DMS153 (cell line): Measurements from ENCODE around the gene RBSN.
A peak's percentile ranks its signal among the peaks of the same experiment; 100 is the strongest.
"Not testable (repeated sequence)": the region's sequence is repeated elsewhere in the genome, so short reads cannot be mapped to it uniquely, and the experiment has no call there.

Experiments
- DNase-seq: peaks from one replicate; lab custom pipeline; 2025; lab: John Stamatoyannopoulos, UW

The RBSN gene

DNA sequence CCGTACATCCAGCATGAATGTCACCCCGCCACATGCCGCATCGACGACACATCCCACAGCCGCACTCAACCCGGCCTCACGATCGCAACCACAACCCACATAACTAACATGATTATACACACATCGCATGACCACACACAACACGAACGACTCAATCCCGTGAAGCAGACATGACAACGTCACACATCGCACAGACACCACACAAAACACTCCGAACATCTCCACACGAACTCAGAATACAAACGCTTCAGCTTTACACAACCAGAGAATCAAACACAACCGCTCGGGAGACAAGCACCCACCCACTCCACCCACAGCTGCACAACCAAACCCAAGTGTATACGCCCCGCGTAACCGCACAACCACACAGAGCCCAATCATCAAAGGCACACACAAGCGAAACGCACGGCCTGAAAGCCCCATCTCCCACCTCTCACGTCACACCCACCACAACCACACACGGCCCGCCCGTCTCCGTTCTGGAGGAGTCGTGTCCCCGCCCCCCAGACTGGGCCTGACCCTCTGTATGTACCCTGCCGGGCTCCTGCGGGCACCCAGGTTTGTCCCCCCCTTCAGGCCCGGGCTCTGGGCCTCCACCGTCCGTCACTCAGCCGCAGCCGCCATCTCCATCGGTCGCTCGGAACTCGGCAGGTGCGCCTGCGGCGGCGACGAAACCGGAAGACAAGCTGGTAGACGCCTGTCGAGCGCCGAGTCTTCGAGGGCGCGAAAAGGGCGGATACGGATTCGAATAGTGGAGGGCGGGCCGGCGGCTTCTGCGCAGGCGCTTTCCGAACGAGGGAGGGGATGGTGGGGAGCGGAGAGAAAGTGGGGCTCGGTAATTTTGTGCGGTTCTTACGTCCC, at the start of gene RBSN:
Gene RBSN, minus strand, starts transcription at position 646 of the 861 bp plus-strand sequence. CDS start 3,028 bp downstream, outside the sequence.
- DNase-seq = peak; percentile 67

GRCh38 chr3:15148614-15149013, 49.7 kb upstream of the RBSN start:
- no peak for DNase-seq

- DNase-seq = not testable (repeated sequence)
Measured at GRCh38 chr3:15136885-15137284, 37.9 kb upstream of the RBSN start.

GRCh38 chr3:15134968-15135367, 36.0 kb upstream of the RBSN start:
- not testable (repeated sequence) for DNase-seq

DNA sequence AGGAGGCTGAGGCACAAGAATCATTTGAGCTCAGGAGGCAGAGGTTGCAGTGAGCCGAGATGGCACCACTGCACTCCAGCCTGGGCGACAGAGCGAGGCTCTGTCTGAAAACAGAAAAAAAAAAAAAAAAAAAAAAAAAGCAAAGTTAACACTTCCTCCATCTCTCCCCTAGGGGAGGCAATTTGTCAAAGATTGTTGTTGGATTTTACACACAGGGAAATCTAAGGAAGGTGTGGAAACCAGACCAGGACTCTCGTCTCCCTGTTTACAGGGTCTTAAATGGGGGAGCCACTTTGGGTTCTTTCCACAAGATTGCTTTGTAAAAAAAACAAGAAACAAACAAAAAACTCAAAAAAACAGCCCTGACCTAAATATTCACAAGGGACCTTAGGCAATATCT, 29.5 kb upstream of the RBSN start:
- not testable (repeated sequence) for DNase-seq

- not testable (repeated sequence) for DNase-seq
Measured at GRCh38 chr3:15126975-15127374, 28.0 kb upstream of the RBSN start.

DNA sequence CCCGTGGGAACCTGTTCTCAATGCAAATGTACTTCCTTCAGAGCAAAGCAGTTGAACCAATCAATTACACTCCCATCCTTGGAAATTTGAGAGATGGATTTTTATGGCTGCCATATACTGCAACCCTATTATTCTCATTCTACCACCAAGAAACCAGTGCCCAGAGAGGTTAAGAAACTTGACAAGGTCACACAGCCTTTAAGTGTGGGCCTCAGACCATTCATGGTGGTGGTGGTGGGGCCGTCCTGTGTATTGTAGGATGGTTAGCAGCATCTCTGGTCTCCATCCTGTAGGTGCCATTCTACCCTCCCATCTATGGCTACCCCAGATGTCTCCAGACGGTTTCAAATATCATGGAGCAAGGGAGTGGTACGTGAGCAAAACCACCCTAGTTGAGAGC, 23.4 kb upstream of the RBSN start:
- DNase-seq = no peak

- DNase-seq = no peak
Measured at GRCh38 chr3:15121936-15122335, 23.0 kb upstream of the RBSN start.

- DNase-seq = peak; percentile 1
Measured at GRCh38 chr3:15120986-15121385, 22.0 kb upstream of the RBSN start.

DNA sequence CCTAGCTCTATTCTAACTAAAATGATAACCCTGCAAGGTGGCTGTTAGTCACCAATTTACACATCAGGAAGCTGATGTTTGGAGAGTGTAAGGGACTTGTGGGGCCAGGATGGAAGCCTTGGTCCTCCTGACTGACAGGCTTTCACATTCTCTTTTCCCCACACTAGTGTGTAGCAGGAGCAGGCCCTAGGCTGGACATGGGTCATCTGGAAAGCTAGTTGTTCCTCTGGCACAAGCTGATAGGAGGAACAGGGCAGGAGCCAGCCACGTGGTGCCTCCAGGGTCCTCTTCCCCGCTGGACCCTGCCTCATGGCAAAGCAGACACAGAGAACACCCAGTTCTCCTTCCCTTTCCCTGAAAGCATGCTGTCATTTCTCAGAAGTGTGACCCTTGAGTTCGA, 18.1 kb upstream of the RBSN start:
- DNase-seq = no peak

GRCh38 chr3:15116032-15116669, 17.2 kb upstream of the RBSN start:
- DNase-seq = no peak

- no peak for DNase-seq
Measured at GRCh38 chr3:15114466-15115358, 15.8 kb upstream of the RBSN start.

GRCh38 chr3:15113884-15114283, 14.9 kb upstream of the RBSN start:
- no peak for DNase-seq

DNA sequence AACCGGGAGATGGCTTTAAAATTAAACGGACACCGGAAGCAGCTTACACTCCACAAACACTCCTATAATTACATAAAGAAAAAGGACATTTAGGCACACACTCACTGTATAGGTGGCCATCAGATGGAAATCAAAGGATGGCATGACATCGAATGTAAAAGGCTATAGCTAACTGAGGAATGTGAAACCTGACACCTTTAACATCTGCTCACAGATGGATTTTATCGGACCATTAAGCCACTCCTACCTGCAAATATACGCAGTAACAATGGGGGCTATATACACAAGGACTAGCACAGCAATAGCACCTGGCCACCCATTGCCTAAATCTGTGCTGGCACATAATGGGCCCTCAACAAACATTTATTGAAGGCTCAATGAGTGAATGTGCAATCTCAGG, 14.5 kb upstream of the RBSN start:
- DNase-seq = peak; percentile 33

GRCh38 chr3:15112011-15112410, 13.1 kb upstream of the RBSN start:
- no peak for DNase-seq

DNA sequence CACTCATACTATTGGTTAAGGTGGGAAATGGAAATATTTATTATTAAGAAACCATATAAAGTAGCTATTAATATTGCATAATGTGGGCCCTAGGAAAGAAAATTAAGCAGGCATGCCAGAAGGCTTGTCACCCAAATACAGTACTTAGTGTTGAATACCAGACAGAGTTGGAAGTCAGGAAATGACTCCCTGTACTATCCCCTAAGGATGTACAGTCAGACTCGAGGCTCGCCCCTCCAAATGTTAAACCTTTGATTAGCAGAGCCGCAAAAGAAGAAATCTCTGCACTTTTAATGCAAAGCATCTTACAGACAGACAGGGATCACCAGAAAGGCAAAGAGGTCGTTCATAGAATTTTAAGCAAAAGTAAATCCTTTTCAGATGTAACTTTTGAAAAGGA, 11.3 kb upstream of the RBSN start:
- DNase-seq = no peak

DNA sequence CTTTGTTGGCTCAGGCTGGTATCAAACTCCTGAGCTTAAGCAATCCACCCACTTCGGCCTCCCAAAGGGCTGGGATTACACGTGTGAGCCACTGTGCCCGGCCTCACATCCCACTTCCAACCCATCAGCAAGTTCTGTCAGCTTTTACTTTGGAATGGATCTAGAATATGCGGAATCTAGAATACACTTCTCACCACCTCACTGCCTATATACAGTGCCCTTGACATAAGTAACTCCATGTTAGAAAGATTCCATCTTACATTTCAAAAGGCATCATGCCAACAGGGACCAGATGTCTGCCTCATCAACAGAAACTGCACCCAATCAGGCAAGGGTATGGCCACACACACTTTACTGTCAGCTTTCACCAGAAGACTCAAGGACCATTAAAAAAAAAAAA, 9.9 kb upstream of the RBSN start:
- DNase-seq = no peak

DNA sequence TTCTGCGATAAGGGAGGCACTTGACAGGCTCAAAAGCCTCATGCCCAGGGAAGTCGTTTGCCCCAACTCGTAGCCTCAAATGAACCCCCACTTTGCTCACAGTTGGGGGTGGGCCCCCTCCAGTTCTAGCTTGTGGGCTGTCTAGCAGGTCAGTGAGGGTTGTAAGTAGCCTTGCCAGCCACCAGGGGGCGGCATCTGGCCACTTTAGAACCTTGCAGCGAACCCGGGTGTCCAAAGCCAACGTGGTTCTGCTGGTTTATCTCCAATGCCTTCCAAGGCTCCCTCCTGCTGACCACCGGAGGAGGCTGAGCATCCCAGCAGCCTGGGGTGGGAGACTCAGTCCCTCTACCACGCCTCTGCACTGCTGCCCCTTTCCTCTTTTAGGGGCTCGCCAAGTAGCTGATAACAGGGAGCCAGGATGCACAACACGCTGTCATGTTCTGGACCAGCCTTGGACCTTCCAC, 9.2 kb upstream of the RBSN start:
- peak; percentile 0 for DNase-seq

DNA sequence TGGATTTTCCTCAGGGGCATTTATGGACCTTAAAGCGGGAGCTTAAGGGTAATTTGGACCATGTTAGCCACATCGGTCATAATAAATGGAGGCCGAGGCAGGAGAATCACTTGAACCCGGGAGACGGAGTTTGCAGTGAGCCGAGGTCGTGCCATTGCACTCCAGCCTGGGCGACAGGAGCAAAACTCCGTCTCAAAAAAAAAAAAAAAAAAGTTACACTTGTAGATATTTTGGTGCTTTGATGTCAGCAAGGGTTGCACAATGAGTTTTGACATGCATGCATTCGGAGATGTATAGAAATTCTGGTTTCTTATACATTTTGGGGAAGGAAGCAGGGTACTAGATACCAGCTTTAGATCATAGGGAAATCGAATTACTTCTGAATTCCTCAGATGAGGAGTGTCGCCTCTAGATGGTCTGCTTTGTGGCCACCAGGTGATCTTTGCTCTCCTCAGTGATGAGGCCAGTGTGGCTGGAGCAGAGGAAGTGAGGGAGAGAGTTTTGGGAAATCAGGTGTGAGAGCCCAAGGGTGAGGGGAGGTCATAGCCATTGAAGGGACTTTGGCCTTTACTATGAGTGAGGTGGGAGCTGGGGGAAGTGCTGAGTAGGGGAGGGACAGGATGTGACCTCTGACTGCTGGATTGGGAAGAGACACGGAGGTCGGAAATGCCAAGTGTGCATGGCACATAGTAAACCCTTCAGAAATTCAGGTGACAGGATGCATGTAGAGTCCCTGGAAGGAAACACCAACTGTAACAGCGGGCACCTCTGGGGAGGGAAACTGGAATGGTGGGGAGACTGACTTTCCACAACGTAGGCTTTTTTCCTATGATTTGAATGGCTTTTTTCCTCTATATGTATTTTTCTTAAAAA, 8.4 kb upstream of the RBSN start:
- no peak for DNase-seq

DNA sequence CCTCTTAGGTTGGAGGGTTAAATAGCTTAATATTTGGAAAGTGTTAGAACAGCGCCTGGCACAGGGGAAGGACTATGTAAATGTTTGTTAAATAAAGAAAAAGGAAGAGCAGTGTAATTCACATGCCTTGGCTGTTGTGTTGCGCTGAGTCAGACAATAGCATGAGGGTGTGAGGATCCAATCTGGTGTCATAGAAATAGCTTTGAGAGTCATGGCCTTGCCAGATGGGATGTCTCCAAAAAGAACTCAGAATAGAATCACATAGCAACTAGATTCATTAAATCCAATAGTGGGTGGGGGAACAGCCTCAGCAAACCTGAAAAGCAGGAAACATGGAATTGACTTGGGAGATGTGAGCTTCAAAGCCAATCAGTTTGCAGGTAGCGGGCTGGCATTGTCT, 3.9 kb upstream of the RBSN start:
- peak; percentile 24 for DNase-seq

- no peak for DNase-seq
Measured at GRCh38 chr3:15102256-15102655, 3.3 kb upstream of the RBSN start.
